ENCODE data around the gene TMPRSS11F.

TMPRSS11F gene

DNA sequence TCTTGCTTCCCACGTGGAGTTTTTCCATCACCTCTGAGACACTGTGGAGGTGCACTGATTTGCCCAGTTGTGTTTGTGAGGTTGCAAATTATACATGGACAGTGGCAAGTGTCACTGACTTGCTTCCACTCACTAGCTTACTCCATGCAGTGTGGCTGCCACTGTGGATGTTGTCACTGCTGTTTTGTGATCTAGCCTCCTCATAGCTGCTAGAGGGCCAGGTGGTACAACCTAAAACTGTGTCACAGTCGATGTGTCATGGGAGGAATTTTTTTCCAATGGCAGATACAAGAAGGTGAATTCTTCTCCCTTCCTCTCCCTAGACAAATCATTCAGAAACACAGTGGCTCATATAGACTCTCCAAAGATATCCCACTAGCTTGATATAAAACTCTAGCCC, 37.5 kb upstream of the TMPRSS11F start:
- no peak for TF ChIP-seq CTCF (IDR thresholded peaks at IDR 0.05; ENCODE audit: insufficient read depth, low read length, poor library complexity, severe bottlenecking)
- no peak for DNase-seq (ENCODE audit: extremely low read depth, insufficient read length)

GRCh38 chr4:68163754-68164153, 34.1 kb upstream of the TMPRSS11F start:
- no peak for TF ChIP-seq CTCF (IDR thresholded peaks at IDR 0.05; ENCODE audit: insufficient read depth, low read length, poor library complexity, severe bottlenecking)
- no peaks in the 10 kb centered on the region for H3K27me3 ChIP-seq (replicated peaks; ENCODE audit: control insufficient read depth, insufficient read depth, low read length)
- no peak overlapping the region for H3K4me3 ChIP-seq (replicated peaks; ENCODE audit: low read depth, low read length)
- no peak for DNase-seq (ENCODE audit: extremely low read depth, insufficient read length)
- no peaks in the 10 kb centered on the region for H3K36me3 ChIP-seq (ENCODE audit: control insufficient read depth, insufficient read depth, low read length)

More for the DNA sequence above, 37.5 kb upstream of the TMPRSS11F start:
- no peaks in the 10 kb centered on the region for H3K36me3 ChIP-seq (ENCODE audit: control insufficient read depth, insufficient read depth, low read length)
- H3K27me3 ChIP-seq (replicated peaks; ENCODE audit: control insufficient read depth, insufficient read depth, low read length) = no peaks in the 10 kb centered on the region
- H3K4me3 ChIP-seq (replicated peaks; ENCODE audit: low read depth, low read length) = no peak overlapping the region

DNA sequence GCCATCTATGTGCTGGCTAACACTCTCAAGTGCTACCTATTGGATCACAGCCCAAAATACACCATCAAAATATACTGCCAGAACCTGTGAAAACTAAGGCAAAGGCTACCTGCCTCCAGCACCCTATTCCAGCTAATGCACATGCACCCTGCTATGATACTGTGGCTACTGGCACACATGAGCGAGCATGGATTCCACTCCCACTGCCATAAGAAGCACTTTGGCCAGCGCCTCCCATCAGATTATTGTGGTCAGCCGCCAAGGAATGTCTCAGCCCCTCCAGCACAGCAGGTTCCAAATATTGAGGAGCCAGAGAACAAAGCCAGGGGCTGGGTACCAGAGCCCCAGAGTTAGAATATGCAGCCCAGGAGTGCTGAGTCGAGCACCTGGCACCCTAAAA, 32.5 kb upstream of the TMPRSS11F start:
- no peak for TF ChIP-seq CTCF (IDR thresholded peaks at IDR 0.05; ENCODE audit: insufficient read depth, low read length, poor library complexity, severe bottlenecking)
- H3K36me3 ChIP-seq (ENCODE audit: control insufficient read depth, insufficient read depth, low read length) = no peaks in the 10 kb centered on the region
- no peak for DNase-seq (ENCODE audit: extremely low read depth, insufficient read length)
- H3K4me3 ChIP-seq (replicated peaks; ENCODE audit: low read depth, low read length) = no peak overlapping the region
- no peaks in the 10 kb centered on the region for H3K27me3 ChIP-seq (replicated peaks; ENCODE audit: control insufficient read depth, insufficient read depth, low read length)

DNA sequence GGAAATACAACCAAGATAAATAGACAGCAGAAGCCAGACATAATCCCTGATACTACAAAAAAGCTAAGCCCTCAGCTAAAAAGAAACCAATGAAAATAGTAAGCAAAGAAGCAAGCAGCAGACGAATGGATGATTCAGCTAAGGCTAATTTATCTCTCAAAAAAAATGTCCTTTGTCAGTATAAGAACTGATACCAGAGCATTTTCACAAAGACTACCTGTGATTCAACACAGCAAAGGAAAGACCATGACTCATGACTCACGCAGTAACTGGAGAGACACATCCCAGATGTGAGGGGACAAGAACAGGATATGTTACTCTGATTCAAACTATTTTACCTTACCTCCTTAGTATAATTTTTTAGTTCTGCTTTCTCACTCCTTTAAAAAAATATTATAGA, 22.7 kb upstream of the TMPRSS11F start:
- Histone ChIP-seq H3K27me3 (replicated peaks; ENCODE audit: control insufficient read depth, insufficient read depth, low read length) (no peaks in the 10 kb centered on the region), H3K36me3 (ENCODE audit: control insufficient read depth, insufficient read depth, low read length) (no peaks in the 10 kb centered on the region), H3K4me3 (replicated peaks; ENCODE audit: low read depth, low read length) (no peak overlapping the region)
- no peak for DNase-seq (ENCODE audit: extremely low read depth, insufficient read length)
- TF ChIP-seq CTCF (IDR thresholded peaks at IDR 0.05; ENCODE audit: insufficient read depth, low read length, poor library complexity, severe bottlenecking) = no peak

DNA sequence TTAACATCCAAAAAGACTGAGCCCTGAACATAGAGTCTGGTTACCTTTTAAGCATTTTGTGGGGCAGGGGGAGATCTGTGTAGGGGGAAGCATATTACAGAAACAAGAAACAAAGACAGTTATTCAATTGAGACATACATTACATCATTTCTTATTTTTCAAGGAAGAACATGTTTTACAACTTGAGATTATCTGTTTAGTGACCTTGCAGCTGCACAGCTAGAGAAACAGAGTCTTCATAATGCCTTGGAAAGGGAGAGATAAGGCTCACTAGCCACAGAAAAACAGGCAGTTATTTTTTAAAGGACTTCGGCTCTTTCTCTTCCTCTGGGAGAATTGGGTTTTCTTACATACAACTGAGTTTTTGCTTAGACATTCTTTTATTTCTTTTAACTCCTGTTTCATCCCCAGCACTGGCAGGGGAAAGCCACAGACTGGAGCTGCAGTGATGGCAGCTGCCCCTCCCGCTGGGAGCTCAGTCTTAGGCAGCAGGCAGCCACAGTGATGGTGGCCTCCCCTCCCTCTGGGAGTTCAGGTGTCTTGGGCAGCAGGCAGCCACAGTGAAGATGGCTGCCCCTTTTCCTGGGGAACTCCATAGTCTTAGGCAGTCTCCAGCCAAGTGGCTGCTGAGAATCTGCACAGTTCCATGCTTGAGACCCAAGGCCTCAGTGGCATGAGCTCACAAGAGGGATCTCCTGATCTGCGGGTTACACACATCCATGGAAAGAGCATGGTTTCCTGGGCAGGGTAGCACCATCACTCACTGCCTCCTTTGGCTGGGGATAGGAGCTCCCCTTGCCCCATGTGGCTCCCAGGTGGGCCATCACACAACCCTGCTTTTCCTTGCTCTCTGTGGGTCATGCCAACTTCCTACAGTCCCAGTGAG, 19.4 kb upstream of the TMPRSS11F start:
- no peak for TF ChIP-seq CTCF (IDR thresholded peaks at IDR 0.05; ENCODE audit: insufficient read depth, low read length, poor library complexity, severe bottlenecking)
- no peak overlapping the region for H3K4me3 ChIP-seq (replicated peaks; ENCODE audit: low read depth, low read length)
- no peak for DNase-seq (ENCODE audit: extremely low read depth, insufficient read length)
- no peaks in the 10 kb centered on the region for H3K36me3 ChIP-seq (ENCODE audit: control insufficient read depth, insufficient read depth, low read length)
- no peaks in the 10 kb centered on the region for H3K27me3 ChIP-seq (replicated peaks; ENCODE audit: control insufficient read depth, insufficient read depth, low read length)
